GM18498 (cell line): ENCODE data around the gene PHLDA3.

Experiments
- ATAC-seq: cut with Tn5 transposase; IDR thresholded peaks from one replicate; pipeline ENCODE4 v1.9.1; 2021; ENCODE audit warnings: mild to moderate bottlenecking, moderate library complexity; ENCODE audit not compliant: unreplicated experiment

The PHLDA3 gene

DNA sequence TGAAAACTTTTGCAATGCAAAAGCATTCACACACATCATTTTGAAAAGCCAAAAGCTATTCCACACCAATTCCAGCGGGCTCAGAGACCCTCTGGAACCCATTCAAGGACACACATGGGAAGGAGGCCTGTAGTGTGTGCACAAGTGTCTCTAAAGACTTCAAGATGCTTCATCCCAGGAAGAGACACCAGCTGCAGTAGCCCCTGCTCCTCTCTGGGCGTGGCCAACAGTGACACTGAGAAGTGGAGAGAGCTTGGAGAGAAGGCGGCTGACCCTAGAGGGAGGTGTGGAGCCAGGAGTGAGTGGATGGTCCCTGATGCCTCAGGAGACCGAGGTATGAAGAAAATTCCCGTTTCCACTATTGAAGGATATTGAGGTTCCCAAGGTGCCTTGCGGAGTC is 32.6 kb downstream of the PHLDA3 start:
- ATAC-seq: no peak

DNA sequence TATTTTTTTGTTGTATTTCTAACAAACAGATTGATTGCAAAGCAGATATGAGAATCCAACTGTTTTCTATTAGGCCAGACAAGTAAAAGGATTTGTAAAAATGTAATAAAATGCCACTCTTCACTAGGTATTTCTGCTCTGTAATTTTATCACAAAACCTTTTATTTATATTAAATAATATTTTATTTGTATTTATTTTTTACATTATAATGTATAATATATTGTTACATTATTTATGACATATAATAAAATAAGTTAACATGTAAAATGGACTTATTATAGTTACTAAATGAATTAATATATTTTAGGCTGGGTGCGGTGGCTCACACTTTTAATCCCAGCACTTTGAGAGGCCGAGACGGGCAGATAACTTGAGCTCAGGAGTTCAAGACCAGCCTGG is 34.7 kb downstream of the PHLDA3 start:
- no peak for ATAC-seq

DNA sequence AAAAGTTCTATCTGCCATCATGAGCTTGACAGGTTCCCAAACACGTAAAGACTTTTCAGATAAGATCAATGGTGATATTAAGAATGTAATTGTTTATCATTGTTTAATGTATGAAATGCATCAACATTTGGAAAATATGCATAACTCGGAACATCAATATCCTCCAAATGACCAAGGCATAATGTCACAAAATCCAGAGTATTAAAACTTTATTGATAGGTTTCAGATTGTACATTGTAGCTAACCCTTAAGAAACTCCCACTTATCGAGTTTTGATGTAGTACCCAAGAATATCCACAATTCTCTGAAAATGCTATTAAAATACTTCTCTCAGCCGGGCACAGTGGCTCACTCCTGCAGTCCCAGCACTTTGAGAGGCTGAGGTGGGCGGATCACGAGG is 35.4 kb downstream of the PHLDA3 start:
- ATAC-seq: no peak

DNA sequence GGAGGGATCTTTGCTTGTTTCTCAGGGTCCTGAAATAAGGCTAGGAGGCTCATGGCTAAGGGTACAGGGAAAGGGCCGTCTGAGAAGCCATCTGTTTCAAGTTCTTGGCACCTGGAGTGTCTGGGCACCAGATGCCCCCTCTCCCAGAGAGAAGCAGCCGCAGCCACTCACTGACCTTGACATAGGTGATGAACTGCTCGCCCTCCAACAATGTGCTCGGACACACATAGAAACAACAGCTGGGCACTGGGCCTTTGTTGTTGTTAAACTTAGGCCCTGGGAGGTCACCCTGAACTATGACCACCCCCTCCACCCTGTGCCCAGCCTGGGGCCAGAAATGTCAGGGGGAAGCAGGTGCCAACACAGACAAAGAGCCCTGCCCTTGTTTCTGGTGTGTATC is 38.2 kb downstream of the PHLDA3 start:
- ATAC-seq: no peak

DNA sequence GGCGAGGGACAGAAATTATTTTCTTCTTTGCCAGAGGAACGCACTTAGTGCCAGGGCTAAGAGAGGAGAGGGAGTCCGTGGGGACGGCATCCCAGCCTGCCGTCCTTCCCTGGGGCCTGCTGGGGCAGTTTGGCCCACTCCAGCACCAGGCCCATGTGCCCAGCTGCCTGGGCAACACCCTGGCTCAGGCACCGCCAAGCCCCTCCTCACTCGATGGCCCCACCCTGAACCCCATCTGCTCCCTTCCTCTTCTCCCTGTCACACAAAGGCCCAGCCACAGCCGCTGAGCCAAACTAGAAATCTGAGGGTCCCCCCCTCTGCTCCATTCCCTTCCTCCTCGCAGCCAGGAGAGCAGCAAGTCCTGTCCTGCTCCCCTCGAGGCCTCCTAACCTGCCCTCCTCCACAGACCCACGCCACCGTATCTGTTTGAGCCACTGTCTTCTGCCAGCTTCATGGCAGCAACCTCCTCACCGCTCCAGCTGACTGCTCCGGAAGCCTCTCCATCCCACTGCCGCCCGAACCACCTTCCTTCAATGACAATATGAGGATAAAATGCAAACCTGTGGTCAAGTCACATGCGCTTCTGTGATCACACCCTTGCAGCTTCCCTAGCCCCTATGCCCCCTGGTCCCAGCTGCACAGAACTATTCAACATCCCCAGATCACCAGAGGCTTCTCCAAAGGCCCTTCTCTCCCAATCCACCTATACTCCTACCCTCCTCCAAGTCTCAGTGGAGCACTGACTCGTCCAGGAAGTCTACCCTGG is 39.1 kb downstream of the PHLDA3 start:
- ATAC-seq: no peak

DNA sequence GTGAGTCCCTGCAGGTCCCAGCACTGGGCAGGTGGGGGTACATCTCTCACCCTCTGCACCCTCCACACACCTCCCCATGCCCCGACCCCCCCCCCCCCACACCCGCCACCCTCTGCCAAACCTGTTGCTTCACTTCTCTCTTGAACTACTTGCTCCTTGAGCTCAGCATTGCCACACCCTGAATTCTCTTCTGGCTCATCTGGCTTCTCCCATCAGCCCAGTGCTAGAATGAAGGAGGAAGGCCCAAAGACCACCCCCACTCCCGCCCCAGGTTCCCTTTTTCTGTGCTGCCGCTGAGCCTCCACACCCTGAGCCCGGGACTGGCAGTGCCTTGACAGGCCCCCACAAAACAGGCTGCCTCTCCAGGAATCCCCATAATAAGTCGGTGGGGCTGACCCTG is 41.0 kb downstream of the PHLDA3 start:
- ATAC-seq: no peak

DNA sequence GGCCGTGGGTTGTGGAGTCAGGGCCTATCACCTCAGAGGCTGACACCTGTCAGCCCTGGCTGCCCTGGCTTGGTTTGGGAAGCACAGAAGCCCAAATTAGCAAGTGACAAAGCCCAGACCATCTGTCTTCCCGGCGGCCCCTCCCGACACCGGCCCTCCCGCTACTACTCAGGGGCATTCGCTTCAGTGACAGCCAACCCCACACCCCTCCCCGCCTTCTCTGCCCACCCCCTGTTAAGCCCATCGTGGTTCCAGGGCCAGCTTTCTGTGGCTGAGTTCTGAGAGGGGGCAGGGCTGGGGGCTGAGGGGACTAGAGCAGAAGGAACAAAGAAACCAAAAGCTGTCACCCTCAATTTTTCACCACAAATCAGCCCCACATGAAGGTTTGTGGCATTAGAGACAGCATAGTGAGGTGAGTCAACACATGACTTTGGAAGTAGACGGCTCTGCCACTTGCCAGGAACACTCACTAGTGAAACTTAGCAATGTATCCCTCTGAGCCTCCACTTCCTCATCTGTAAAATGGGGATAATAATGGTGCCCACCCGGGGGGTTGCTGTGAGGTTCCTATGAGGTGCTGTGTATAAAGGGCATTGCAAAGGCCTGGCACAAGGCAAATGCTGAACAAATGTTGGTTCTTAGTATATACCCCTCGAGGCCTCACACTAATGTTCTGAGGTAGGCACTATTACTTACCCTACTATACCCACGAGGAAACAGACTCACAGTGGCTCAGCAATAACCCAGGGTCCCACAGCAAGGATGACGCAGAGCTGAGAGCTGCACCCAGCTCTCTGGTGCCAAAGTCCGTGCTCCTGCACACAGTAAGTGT is 42.3 kb downstream of the PHLDA3 start:
- ATAC-seq: no peak

DNA sequence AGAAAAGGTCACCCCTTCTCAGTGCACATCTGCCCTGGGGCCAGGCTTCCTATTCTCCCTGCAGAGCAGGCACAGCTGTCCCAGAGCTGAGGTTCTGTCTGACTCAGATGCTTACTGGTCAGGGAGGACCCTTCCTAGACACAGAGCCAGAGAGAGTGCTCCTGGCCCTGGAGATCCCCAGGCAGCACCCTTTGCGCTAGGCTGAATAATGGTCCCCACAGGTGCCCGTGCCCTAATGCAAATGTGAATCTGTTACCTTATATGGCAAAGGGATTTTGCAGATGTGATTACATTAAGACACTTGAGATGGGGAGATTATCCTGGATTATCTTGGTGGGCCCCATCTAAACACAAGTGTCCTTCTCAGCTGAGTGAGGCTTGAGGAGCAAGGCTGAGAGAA is 44.8 kb downstream of the PHLDA3 start:
- ATAC-seq: no peak

DNA sequence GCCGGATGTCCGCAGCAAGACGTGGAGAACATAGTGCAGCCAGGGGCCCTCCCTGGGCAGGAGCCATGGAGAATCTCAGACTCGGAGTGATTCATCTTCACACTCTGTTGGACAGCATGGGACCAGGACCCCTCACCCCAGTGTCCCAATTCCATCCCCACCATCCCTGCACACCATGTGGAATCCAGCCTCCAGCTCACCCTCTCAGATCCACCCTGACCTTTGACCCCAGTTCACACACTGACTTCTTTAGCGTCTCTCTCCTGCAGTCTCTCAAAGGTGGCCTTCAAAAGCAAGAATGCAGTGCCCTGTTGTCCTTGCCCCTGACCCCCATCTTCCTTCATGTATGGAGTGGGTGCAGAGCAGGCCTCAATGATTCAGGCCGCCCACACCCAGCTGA is 45.3 kb downstream of the PHLDA3 start:
- no peak for ATAC-seq

DNA sequence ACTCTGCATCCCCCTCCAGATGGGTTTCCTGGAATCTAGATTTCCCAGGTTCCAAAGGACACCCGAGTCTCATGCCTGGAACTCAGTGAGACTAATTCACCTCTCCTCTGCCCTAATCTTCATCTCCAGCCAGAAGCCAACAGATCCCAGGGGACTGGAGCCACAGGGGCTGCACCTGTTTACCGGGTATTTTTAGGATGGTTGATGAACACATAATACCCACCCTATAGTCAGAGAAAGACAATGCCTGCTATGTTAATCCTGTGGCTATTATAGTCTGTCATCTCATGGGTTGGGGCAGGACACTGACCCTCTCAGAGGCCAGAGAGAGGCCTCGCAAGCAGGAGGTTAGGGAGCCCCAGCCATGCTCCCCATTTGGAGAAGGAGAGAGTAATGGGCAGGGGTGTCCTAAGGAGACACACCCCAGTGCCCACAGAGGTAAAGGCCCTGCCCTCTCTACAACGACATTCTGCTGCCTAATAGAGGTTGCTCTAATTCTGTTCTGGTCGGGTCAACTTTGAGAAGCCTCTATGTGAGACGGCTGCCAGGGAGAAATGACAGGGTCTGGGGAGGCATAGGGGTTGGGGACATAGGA is 46.5 kb downstream of the PHLDA3 start:
- ATAC-seq: no peak

DNA sequence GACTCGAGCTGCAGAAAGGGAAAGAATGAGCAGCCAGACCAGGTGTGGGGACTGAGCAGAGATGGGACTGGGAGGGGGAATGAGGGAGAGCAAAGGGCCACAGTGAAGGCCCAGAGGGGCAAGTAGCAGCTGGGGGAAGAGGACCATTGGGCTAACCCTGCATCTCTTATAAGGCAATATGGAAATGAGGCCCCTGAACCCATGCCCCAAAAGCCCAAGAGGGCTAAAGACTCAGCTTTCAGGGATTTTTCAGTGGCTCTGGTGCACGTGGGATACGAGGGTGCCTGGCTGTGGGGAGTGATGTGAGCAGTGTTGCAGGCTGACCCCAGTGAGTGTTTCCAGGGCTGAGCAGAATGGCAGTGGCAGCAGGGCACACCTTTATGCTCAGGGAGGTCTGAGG is 47.0 kb downstream of the PHLDA3 start:
- no peak for ATAC-seq

DNA sequence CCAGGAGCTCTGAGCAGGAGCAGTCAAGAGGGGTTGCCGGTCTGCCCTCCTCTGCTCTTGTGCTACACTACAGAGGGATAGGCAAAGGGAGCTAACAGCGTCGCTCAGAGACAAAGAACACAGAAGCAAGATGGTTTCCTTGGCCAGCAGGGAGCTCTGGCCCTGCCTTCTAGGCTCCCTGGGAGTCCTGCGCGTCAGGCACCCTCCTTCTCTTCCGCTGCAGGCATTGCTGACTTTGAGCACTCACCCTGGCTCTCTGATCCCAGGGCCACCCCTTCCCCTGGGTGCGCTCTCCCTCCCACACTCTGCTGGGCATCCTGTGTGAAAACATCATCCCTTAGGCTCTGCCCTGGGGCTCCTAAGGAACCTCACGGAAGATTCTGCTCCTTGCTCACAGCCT is 47.9 kb downstream of the PHLDA3 start:
- ATAC-seq: no peak

DNA sequence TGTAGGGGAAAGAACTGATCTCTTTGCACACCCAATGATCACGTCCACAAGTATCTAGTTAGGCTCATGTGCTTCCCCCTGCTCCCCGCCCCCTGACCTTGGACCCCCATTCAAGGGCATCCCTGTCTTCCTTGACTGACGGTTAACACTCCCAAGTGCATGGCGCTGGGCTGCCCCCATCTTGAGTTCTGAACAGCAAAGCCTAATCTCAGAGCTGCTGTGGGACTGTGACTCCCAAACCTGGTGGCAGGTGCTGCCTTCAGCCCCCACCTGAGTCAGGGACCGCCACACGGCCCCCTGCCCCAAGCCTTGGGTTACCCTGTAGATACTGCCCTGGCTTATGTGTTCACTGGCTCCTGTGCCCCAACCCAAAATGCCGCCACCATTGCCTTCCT is 48.4 kb downstream of the PHLDA3 start:
- ATAC-seq: no peak

DNA sequence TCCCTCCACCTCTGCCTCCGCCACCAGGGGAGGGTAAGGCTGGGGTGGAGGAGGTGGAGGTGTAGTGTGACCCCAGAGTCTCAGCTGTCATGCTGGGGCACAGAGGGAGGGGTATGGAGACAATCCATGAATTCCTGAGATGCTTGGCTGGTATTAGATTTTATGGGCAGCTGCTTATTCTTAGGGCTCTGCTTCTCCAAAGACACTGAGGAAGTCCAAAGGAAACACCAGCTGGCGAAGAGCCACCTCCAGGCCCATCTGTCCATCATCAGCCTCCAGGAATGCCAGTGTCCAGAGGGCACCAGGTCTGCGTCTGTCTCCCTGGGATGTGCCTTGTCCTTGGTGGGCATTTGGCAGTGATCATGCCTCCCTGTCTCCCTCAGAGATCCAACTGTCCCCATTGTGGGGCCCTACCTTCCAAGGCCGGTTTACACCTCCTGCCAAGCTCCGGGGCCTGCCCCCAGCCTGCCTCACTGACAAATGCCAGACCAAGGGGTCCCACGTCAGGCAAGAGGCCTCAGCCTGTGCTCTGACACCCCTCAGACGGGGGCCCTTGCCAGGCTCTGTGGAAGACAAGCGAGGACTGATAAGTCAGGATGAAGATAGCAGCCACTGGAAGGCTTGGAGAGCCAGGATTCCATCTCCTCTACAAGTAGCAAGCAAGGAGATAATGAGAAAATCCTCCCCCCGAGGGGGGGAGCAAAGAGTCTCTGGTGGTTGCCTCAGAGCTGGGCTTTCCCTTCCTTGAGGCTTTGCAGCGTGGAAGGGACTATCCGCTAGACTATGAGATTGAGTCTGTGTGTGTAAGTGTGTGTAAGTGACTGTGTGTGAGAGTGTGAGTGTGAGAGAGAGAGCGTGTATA is 49.0 kb downstream of the PHLDA3 start:
- no peak for ATAC-seq

DNA sequence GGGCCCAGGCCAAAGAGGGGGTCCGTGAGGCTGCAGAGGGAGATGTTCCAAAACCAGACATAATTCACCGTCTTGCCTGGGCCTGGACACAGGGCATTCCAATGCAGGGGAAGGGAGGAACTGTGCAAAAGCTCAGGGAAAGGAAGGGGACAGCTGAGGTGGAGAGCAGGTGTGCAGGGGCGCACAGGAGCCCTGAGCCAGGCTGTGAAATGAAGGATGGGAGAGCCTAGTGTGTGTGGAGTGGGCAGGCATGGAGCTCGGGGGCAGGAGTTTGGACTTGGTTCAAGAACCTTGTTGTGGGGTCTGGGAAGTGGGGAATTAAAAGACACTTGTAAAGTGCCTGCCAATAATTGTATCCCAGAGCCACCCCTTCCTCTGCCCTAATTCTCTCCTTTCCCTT is 49.7 kb downstream of the PHLDA3 start:
- no peak for ATAC-seq

DNA sequence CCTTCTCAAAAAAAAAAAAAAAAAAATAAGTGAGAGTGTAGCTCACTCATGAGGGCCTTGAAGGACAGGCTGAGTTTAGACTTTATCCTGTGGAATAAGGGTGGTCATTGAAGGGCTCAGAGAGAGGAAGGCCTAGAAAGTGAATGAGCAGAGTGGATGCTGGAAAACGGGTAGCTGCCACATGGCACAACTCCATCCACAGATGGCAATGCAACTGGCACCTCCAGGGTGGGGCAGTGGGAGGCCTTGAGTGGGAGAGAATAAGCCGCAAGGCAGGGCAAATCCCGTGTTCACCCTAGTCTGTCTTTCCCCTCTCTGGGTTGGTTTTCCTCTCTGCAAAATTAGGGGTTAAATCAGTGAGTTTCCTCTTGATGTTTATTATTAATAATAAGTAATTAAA is 50.5 kb downstream of the PHLDA3 start:
- ATAC-seq: no peak
